GM12801 (cell line): ENCODE measurements around the gene IGF2R.

ENCODE experiments used
- TF ChIP-seq, protein P1 (sequence below): IDR thresholded peaks from one replicate; pipeline ENCODE4 v1.5.1; 2011; ENCODE audit warnings: control low read depth; ENCODE audit not compliant: insufficient read length; ENCODE audit errors: extremely low read depth

IGF2R gene

DNA sequence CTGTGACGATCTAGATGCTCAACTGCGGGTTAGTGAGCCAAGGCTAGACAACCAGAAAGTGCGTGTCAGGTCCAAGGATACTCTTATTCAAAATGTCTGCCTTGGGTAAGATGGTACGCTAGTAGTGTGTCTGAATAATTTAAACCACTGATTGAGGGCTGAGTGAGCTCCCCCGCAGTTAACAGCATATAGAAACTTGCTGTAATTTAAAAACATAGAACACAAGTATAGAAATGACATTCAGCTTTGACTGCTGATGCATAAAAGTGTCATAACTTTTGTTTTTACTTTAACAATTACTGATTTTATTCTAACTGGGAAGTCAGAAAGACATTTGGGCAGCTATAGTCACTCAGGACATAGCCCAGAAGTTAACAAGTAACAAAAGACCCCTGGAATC, 107.1 kb downstream of the IGF2R start:
- TF ChIP-seq, protein P1, sequence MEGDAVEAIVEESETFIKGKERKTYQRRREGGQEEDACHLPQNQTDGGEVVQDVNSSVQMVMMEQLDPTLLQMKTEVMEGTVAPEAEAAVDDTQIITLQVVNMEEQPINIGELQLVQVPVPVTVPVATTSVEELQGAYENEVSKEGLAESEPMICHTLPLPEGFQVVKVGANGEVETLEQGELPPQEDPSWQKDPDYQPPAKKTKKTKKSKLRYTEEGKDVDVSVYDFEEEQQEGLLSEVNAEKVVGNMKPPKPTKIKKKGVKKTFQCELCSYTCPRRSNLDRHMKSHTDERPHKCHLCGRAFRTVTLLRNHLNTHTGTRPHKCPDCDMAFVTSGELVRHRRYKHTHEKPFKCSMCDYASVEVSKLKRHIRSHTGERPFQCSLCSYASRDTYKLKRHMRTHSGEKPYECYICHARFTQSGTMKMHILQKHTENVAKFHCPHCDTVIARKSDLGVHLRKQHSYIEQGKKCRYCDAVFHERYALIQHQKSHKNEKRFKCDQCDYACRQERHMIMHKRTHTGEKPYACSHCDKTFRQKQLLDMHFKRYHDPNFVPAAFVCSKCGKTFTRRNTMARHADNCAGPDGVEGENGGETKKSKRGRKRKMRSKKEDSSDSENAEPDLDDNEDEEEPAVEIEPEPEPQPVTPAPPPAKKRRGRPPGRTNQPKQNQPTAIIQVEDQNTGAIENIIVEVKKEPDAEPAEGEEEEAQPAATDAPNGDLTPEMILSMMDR, result no peak

- TF ChIP-seq, protein P1, result no peak
Observed at GRCh38 chr6:160077024-160077423, 108.1 kb downstream of the IGF2R start.

DNA sequence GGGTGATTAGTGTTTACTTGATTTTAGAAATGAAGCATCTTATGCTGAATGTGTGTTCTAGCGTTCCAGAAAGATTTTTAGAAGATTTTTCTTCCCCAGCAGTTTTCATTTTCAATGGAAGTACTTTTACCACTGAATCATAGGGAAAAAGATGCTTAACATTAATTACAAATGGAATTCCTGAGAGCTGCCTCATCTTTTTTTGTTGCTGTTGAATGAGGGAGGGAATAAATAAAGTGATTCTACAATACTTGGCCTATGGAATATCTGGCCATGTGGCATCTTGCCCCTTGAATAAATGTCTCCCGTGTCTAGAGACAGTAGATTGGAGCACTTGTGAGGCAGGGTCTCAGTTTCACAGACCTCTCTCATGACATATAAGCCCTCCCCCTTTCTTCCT, 108.6 kb downstream of the IGF2R start:
- TF ChIP-seq, protein P1, result no peak

- TF ChIP-seq, protein P1, result no peak
Observed at GRCh38 chr6:160078883-160079685, 110.2 kb downstream of the IGF2R start.

DNA sequence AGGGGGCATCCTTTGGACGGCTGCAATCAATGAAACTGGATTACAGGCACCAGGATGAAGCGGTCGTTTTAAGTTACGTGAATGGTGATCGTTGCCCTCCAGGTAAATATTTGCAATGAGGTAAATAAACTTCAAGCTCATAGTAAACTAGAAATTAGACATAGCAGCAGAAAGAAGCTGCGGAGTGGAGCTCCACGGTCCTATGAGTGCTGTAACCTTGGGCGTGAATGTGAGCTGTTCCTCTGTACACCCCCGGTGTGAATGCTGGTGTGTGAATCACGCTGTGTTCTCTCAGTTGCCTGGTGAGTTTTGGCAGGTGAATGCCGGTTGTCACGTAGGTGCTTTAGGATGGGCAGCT, 110.8 kb downstream of the IGF2R start:
- TF ChIP-seq, protein P1, result no peak

- TF ChIP-seq, protein P1, result no peak
Observed at GRCh38 chr6:160080097-160080496, 111.2 kb downstream of the IGF2R start.

- TF ChIP-seq, protein P1, result no peak
Observed at GRCh38 chr6:160081398-160081797, 112.5 kb downstream of the IGF2R start.
